Progenitor cell of endocrine pancreas (in vitro differentiated cells): ENCODE measurements around the gene PRPF6. TPM values are rescaled to one million over a fixed set of nuclear protein-coding genes. Genes with fewer than 3 reads are reported as not detected.

Source experiments
- DNase-seq: peaks from one replicate; pipeline ENCODE4 v3.0.0; 2021; ENCODE audit warnings: low spot score; ENCODE audit not compliant: unreplicated experiment
- H3K27ac Mint-ChIP-seq: 2 replicates; pipeline ENCODE4 v1.8.0; 2021; ENCODE audit warnings: mild to moderate bottlenecking, moderate library complexity, mixed read lengths
- H3K27me3 Mint-ChIP-seq: 2 replicates; pipeline ENCODE4 v1.8.0; 2021; ENCODE audit warnings: mixed read lengths
- H3K36me3 Mint-ChIP-seq: 2 replicates; pipeline ENCODE4 v1.8.0; 2022; ENCODE audit warnings: mixed read lengths; ENCODE audit not compliant: insufficient read depth
- H3K4me1 Mint-ChIP-seq: 2 replicates; pipeline ENCODE4 v1.8.0; 2021; ENCODE audit warnings: low read depth, mixed read lengths
- H3K4me3 Mint-ChIP-seq: 2 replicates; pipeline ENCODE4 v1.8.0; 2021; ENCODE audit warnings: low read depth, mild to moderate bottlenecking, moderate library complexity, mixed read lengths
- H3K9me3 Mint-ChIP-seq: 2 replicates; pipeline ENCODE4 v1.8.0; 2021; ENCODE audit warnings: low read depth, mixed read lengths
- CTCF ChIP-seq: fragments of 200-600 bp; sonication (generic); IDR thresholded peaks from one replicate; pipeline ENCODE4 v1.5.0; 2021; ENCODE audit warnings: antibody characterized with exemption, mild to moderate bottlenecking; ENCODE audit not compliant: unreplicated experiment
- total RNA-seq: library from RNA; stranded (reverse); gene quantifications from 2 replicates; pipeline ENCODE4 v1.2.1, GENCODE V29; 2021

PRPF6 gene
- total RNA-seq, 1 donor from 2014 or later, result 76.4 TPM

GRCh38 chr20:63944078-63944941 lies 36.6 kb upstream of the PRPF6 start:
- TF ChIP-seq CTCF, result no peak
- H3K36me3 Mint-ChIP-seq, result peaks cover 5% of the 10 kb centered on the region
- no peak overlapping the region for H3K27ac Mint-ChIP-seq
- H3K4me1 Mint-ChIP-seq, result peaks cover 10% of the 10 kb centered on the region
- H3K9me3 Mint-ChIP-seq, result no peaks in the 10 kb centered on the region
- no peaks in the 10 kb centered on the region for H3K27me3 Mint-ChIP-seq
- no peak for DNase-seq
- no peak overlapping the region for H3K4me3 Mint-ChIP-seq

DNA sequence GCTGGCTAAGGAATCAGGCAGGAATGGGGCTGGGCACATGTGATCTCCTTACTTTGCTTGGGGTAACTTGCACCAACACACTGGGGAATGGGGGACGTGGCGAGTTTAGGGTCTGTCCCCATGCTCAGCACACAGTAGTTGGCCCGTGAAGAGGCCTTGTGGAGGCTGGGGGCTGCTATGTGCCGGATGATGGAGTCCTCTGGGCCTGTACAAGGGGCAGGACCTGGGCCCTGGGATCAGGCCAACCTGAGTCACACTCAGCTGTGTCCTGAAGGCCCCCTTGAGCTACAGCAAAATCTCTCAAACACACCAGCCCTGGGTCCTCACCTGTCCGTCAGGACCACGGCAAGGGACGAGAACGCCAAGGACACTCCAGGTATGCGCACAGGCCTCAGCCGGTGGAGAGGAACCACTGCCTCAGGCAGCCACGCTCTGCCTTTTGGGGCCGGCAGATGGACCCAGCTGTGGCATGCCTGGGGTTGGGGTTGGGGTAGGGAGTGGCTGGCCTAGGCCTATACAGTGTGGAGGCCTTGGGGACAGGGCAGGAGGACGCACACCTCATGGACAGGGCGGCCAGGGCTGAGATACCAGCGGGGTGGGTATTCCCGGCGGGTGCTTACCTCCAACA lies 35.8 kb upstream of the PRPF6 start:
- H3K9me3 Mint-ChIP-seq, result no peaks in the 10 kb centered on the region
- H3K4me3 Mint-ChIP-seq, result no peak overlapping the region
- no peak overlapping the region for H3K27ac Mint-ChIP-seq
- peaks cover 14% of the 10 kb centered on the region for H3K4me1 Mint-ChIP-seq
- DNase-seq, result no peak
- no peaks in the 10 kb centered on the region for H3K27me3 Mint-ChIP-seq
- peaks cover 5% of the 10 kb centered on the region for H3K36me3 Mint-ChIP-seq
- TF ChIP-seq CTCF, result no peak

DNA sequence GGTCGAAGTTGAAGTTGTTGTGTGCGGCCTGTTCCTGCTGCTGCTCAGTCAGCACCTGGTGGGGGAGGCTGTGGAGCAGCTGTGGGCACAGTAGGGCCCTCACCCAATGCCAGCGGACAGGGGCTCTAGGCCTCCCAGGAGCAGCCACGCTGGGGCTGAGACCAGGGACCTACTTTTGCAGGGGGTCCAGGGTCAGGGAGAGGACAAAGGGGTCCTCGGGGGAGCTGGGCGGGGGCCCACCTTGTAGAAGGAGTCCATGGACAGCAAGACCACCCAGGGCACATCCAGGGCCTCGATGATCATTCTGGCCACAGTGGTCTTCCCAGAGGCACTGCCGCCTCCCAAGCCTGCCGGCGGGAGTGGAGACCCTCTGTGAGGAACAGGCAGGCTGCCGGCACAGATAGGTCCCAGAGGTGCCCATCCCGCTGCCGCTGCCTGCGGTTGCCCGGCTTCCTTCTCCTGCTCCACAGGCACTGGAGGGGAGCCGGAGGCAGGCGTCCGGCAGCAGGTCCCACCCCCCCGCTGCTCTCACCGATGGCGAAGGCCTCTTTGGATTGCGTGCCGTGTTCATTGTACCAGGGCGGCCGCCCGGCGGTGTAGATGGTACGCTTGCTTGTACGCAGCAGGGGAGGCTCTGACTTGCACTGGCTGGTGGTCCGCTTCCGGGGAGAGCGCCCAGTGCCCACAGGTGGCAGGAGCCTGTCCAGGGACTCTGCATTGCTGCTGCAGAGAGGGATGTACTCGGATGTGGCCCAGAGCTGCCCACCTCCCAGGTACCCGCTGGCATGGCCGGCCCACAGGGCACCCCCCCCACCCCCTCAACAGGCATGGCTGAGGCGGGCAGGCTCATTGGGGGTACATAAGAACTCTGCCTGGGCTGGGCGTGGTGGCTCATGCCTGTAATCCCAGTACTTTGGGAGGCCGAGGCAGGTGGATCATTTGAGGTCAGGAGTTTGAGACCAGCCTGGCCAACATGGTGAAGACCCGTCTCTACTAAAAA lies 34.7 kb upstream of the PRPF6 start:
- Mint-ChIP-seq H3K4me3 (no peak overlapping the region), H3K36me3 (peaks cover 4% of the 10 kb centered on the region), H3K9me3 (no peaks in the 10 kb centered on the region), H3K27me3 (no peaks in the 10 kb centered on the region), H3K4me1 (peaks cover 14% of the 10 kb centered on the region), H3K27ac (no peak overlapping the region)
- TF ChIP-seq CTCF, result no peak
- DNase-seq, result no peak

DNA sequence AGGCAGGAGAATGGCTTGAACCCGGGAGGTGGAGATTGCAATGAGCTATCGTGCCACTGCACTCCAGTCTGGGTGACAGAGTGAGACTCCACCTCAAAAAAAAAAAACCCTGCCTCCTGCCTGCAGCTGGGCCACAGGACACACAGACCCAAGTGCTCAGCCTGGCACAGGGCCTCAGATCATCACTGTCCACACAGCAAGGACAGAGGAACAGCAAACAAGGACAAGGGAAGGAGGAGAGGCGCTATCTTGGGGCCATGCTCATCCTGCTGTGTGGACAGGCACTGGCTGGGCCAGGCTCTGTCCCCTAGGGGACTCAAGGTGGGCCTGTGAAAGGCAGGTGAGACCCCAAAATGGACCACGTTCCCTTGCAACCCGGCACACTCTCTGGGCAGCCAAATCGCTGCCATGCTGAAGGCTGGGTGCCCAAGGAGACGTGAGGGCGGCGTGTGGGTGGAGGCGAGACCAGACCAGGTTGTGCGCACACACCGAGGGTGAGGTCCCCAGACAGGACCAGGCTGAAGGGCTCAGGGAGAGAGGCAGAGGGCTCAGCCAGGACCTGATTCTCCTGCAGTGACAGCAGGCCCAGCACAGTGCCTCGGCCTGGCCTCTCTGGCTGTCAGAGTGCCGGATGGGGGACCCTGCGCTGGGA lies 33.8 kb upstream of the PRPF6 start:
- DNase-seq, result no peak
- no peaks in the 10 kb centered on the region for H3K9me3 Mint-ChIP-seq
- TF ChIP-seq CTCF, result no peak
- H3K4me1 Mint-ChIP-seq, result peaks cover 14% of the 10 kb centered on the region
- peaks cover 3% of the 10 kb centered on the region for H3K36me3 Mint-ChIP-seq
- H3K27ac Mint-ChIP-seq, result peak overlapping the region; percentile 55
- H3K4me3 Mint-ChIP-seq, result no peak overlapping the region
- H3K27me3 Mint-ChIP-seq, result no peaks in the 10 kb centered on the region
